ENCODE data around the gene THOP1.

Gene THOP1

GRCh38 chr19:2785244-2785997 lies at the start of gene THOP1:
Gene THOP1, plus strand, starts transcription at chr19:2785503. Its CDS starts 160 bp downstream, at chr19:2785663.
- in situ Hi-C loops (cut with MboI; ENCODE audit: low sequenced_read_pairs), result no loop called here

GRCh38 chr19:2736550-2737190 lies 48.6 kb upstream of the THOP1 start:
- in situ Hi-C loops (cut with MboI; ENCODE audit: low sequenced_read_pairs), result no loop called here

GRCh38 chr19:2739602-2740313 lies 45.5 kb upstream of the THOP1 start, which contains the start of gene SLC39A3:
Gene SLC39A3, minus strand, starts transcription at chr19:2740017. Its CDS starts 2,760 bp downstream, at chr19:2737257.
- in situ Hi-C loops (cut with MboI; ENCODE audit: low sequenced_read_pairs), result no loop called here

GRCh38 chr19:2740314-2740656 lies 45.0 kb upstream of the THOP1 start:
- in situ Hi-C loops (cut with MboI; ENCODE audit: low sequenced_read_pairs), result no loop called here

DNA sequence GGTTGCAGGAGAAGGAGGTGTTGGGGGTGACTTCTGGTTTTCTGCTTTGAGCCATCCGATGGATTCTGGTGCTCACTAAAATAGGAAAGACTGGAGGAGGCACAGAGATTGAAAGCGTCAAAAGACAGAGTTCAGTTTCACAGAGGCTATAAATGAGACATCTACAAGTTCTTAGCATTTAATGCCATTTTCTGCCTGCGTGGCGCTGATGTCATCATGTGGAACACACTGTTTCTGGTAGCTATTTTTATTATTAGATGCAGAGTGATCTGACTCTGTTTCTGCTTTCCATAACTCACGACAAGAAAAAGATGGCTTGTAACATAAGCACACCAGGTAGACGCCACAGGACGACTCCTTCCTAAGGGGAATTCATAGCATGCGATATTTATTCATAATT lies 42.2 kb upstream of the THOP1 start:
- in situ Hi-C loops (cut with MboI; ENCODE audit: low sequenced_read_pairs), result no loop called here

DNA sequence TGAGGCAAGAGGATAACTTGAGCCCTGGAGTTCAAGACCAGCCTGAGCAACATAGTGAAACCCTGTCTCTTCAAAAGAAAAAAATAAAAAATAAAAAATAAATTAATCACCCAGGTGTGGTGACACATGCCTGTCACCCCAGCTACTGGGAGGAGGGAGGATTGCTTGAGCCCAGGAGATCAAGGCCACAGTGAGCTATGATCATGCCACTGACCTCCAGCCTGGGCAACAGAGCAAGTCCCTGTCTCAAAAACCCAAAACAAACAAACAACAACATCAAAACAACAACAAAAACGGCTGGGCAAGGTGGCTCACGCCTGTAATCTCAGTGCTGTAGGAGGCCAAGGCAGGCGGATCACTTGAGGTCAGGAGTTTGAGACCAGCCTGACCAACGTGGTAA lies 41.2 kb upstream of the THOP1 start:
- in situ Hi-C loops (cut with MboI; ENCODE audit: low sequenced_read_pairs), result no loop called here

GRCh38 chr19:2747349-2747748 lies 38.0 kb upstream of the THOP1 start:
- in situ Hi-C loops (cut with MboI; ENCODE audit: low sequenced_read_pairs), result no loop called here

DNA sequence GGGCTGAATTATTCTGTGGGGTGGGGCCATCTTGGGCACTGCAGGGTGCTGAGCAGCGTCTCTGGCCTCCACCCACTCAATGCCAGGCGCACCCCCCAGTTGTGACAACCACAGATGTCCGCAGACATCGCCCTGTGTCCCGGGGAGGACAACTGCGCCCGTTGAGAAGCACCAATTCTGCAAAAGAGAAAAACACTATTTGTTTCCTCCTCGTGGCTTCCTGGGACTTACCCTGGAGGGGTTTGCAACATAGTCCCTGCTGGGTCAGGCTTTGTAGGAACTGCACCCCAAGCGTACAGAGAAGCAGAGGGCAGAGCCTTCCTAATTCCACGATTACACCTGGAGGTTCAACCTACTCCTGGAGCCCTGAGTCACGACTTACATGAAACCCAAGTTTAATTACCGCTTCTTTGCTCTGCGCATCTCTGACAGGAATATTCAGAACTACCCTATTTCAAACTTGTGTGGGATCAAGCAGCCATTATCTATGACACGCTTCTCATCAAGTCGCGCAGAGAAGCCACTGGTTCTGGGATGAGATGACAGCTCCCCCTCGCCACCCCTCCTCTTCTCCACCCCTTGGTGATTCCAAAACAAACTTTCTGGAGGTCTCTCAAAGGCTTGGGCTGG lies 34.4 kb upstream of the THOP1 start:
- in situ Hi-C loops (cut with MboI; ENCODE audit: low sequenced_read_pairs), result no loop called here

DNA sequence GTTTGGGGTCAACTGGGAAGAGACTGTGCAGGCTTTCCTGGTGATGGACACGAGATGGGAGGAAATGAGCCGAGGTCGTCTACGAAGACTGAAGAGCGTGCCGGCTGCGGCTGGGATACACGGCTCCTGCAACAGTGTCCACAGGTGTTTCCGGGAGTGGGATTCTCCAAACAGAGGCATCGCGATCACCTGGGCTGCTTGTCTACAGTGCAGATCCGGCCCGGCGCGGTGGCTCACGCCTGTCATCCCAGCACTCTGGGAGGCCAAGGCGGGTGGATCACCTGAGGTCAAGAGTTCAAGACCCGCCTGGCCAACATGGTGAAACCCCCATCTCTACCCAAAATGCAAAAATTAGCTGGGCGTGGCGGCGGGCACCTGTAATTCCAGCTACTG lies 33.9 kb upstream of the THOP1 start:
- in situ Hi-C loops (cut with MboI; ENCODE audit: low sequenced_read_pairs), result no loop called here

DNA sequence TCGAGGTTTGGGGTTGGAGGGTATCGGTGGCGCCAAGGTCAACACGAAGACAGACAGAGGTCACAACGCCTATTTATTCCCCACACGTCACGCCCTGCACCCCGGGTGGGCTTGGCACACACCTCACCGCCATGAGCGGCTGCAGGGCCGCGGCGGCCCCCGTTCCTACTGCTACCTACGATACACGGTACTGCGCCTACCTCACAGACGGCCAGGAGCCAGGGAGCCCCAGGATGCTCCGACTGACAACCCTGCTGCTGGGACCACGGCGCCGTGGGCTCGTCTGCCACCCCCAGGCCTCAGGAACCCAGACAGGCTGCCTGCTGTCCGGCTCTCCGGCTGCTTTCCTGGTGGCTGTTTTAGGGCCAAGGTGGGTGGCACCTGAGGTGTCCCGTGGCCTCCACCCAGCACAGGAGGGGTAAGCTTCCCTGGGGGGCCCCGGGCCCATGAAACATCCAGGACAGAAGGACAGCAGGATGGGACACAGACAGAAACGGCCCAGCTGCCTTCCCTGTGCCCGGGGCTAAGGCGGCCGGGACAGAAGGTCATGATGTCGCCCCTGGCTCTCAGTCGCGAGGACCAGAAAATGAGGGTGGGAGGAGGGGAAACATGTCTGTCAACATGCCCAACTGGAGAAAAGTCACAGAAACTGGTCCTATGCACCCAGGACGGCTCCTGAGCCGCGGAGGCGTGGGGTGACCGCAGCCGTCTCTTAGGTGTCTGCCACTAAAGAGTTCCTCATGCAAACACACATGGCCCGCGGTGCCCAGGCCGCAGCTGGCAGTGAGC lies 30.4 kb upstream of the THOP1 start:
- in situ Hi-C loops (cut with MboI; ENCODE audit: low sequenced_read_pairs), result no loop called here

- in situ Hi-C loops (cut with MboI; ENCODE audit: low sequenced_read_pairs), result no loop called here
These were observed 29.9 kb upstream of the THOP1 start for GRCh38 chr19:2755448-2755705.

- in situ Hi-C loops (cut with MboI; ENCODE audit: low sequenced_read_pairs), result no loop called here
These were observed 29.5 kb upstream of the THOP1 start for GRCh38 chr19:2755811-2756210.

- in situ Hi-C loops (cut with MboI; ENCODE audit: low sequenced_read_pairs), result no loop called here
These were observed 28.8 kb upstream of the THOP1 start for GRCh38 chr19:2756477-2756876.

DNA sequence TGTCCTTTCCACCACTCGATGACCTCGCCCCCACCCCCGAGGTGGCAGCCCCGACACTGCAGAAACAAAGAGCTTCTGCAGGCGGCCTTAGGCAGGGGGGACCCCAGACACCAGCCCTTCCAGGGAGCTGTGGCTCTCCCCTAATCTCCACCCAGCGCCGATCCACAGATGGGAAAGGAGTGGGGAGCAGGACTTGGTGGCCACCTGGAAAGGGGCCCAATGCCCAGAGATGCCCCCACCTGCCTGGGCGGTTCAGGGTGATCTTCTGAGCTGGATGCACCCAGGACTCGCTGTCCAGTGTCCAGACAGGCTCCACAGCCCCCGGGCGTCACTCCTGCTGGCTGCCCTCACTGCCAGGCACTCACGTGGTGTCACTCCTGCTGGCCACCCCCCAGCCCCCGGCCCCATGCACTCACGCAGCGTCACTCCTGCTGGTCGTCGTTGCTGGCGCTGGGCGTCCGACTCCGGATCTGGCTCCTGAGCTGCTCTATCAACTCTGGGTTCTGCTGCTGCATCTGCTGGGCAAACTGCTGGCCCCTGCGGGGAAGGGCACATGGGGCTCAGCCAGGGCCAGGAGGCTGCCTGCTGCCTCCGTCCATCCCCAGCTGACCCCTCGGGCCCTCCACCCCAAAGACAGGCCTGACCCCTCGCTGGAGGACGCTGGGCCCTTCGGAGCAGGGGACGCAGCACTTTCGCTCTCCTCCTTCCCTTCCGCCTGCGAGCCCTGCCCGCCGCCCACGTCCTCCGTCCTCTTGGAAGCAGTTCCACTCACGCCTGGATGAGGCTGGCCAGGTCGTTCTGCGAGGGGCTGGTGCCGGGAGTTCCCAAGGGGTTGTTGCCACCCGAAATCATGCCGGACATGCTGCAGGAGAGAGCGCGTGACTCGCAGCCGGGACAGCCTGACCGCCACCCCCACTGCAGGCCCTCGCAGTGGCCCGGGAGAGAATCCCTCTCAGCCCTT lies 28.1 kb upstream of the THOP1 start:
- in situ Hi-C loops (cut with MboI; ENCODE audit: low sequenced_read_pairs), result no loop called here

GRCh38 chr19:2758601-2759313 lies 26.5 kb upstream of the THOP1 start:
- in situ Hi-C loops (cut with MboI; ENCODE audit: low sequenced_read_pairs), result no loop called here

DNA sequence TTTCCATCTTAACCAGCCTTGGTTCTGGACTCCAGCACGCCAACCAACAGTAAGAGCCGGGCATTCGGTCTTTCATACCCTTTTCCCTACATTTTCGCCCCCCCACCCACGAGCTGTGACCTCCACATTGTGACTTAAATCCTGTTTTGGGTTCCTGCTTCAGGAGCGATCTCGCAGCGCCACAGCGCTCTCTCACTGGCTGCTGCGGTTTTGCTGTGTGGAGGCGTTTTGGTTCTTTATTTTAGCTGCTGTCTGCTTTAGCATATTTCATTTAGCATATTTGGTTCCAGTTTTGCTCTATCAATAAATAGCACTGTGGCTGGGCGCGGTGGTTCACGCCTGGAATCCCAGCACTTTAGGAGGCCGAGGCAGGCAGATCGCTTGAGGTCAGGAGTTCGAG lies 25.9 kb upstream of the THOP1 start:
- in situ Hi-C loops (cut with MboI; ENCODE audit: low sequenced_read_pairs), result no loop called here

- in situ Hi-C loops (cut with MboI; ENCODE audit: low sequenced_read_pairs), result no loop called here
These were observed 25.3 kb upstream of the THOP1 start for GRCh38 chr19:2759965-2760364.

- in situ Hi-C loops (cut with MboI; ENCODE audit: low sequenced_read_pairs), result no loop called here
These were observed 24.0 kb upstream of the THOP1 start for GRCh38 chr19:2761309-2761677.
